Renal cortex interstitium (tissue), 11 donors: ENCODE results near the gene HNRNPC. TPM values are rescaled to one million over a fixed set of nuclear protein-coding genes. Genes with fewer than 3 reads are reported as not detected.
"Not testable (repeated sequence)": the region's sequence is repeated elsewhere in the genome, so short reads cannot be mapped to it uniquely, and the experiment has no call there.

ENCODE experiments used
- DNase-seq, 11 donors: peaks; one replicate each; pipeline ENCODE4 v3.0.0-alpha.2; 2013; ENCODE audit warnings: low read depth in 9 of 11, low spot score in 4 of 11; ENCODE audit errors: extremely low read depth in 1 of 11
- polyA plus RNA-seq, 3 donors: library from polyadenylated mRNA; unstranded; fragments of 120-200 nt; gene quantifications; one replicate each; pipeline ENCODE4 v1.2.1, GENCODE V29; 2013; ENCODE audit not compliant: insufficient read length in 3 of 3

HNRNPC gene
- polyA plus RNA-seq, 3 donors = 833 to 1,041 (median 977) TPM

DNA sequence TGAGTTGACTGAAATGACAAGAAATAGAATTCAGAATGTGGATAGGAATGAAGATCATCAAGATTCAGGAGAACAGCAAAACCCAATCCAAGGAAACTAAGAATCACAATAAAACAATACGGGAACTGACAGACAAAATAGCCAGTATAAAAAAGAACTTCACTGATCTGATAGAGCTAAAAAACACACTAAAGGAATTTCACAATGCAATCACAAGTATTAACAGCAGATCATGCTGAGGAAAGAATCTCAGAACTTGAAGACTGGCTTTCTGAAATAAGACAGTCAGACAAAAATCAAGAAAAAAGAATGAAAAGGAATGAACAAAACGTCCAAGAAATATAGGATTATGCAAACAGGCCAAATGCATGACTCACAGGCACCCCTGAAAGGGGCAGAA is 98.1 kb downstream of the HNRNPC start:
- DNase-seq = no peak

DNA sequence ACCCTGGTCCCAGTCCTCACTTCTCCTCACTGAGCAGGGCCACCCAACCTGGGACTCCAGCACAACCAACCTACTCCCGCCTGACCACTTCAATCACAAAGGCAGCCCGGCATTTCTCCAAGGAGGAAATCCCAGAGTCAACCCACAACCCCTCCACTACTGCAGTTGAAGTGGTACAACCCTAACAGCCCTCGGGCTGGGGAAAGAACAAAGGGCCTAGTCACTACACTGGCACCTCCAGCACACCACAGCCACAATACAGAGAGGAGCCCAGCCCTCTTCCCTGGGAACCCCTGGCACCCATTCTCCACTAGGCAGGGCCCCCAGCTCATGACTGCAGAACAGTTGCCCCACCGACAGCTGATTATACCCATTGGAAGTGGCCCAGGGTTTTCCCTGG is 99.7 kb downstream of the HNRNPC start:
- DNase-seq = no peak

DNA sequence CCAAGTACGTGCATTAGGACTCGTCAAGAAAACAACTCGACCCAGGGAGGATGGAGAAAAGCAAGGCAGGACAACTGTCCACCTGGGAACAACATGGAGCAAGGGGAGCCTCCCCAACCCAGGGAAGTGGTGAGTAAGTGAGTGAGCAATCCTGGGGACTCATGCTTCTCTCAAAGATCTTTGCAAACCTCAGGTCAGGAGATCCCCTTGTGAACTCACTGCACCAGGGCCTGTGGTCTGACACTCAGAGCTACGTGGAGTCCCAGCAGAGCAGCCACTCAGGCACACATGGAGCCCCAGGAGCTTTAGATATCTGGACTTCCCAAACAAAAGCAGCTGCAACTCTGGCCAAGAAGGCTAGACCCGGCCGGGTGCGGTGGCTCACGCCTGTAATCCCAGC is 101.2 kb downstream of the HNRNPC start:
- no peak for DNase-seq

DNA sequence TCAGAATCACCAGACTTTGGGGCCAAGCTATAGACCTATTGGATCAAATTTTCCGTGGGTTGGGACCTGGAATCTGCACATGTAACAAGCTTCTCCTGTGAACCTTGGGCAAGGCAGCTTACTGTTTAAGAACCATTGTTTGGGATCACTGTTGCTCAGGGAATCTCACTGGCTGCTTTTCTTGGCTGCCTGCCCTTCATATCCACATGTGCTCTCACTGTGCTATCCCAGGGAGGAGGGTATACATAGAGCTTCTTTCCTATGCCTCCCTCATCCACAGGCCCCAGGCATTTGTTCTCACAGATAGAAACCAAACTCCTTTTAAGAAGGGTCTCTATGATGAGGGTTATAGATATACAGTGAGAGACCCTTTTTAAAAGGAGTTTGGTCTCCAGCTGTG is 103.6 kb downstream of the HNRNPC start:
- DNase-seq = not testable (repeated sequence)

DNA sequence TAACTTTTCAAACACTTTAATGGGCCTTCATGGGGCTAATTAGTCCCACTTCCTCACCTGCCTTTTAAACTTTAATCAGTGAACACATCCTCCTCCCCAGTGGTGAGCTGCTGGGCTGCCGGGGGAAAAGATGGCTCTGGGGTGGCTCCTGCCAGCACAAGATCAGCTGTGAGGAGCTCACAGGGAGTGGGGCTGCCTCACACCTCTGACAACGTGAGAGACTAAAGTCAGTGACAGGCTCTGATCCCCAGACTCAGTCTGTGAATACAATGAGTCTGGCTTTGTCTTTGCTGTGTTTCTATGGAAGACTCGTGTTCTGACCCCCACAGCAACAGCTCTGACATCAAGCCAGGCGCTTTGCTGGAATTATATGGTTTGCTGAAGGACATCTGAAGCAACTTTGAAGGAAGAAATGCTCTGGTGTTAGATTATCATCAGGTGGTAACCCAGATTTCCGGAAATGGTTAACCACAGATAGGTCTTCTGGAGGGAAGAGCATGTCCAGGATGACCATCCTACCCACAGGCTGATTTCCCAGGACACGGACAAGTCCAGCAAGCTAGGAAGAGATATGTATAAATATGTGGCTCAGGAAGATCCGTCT is 104.1 kb downstream of the HNRNPC start:
- DNase-seq = not testable (repeated sequence)

DNA sequence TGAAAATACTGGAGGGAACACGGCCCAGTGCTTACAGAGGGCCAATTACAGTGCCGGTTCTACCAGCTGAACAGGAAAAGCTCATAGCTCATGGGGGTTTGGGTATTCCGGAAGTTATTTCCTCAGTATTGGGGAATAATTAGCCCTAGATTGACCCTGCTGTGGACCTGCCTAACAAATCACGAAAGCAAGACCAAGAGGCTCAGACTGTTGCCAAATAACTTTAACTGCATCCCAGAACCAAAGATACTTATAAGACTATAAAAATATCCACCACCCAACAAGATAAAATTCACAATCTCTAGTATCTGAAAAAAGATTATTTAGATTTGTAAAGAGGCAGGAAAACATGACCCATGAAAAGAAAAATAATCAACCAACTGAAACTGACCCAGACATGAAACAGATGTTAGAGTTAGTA is 105.4 kb downstream of the HNRNPC start:
- DNase-seq = peak in 6 of 11 donors; percentile 10 to 35 (median 28)

DNA sequence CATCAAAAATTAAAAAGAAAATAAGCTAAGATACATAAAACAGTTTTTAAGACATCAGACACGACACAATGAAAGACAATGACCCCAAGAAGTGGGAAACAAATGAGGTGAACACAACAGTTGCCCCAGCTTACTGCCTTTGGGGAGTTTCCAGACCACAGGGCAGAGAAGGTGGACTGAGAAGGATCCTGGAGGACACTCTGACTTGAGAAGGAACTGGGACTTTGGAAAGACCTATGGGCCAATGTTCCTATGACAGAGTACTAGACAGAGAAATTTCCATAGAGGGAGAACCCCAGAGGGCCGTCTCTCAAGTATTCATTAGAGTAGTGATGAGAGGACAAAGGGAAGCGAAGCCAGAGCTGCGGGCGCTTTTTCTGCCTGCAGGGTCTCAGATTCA is 107.2 kb downstream of the HNRNPC start:
- DNase-seq = no peak

DNA sequence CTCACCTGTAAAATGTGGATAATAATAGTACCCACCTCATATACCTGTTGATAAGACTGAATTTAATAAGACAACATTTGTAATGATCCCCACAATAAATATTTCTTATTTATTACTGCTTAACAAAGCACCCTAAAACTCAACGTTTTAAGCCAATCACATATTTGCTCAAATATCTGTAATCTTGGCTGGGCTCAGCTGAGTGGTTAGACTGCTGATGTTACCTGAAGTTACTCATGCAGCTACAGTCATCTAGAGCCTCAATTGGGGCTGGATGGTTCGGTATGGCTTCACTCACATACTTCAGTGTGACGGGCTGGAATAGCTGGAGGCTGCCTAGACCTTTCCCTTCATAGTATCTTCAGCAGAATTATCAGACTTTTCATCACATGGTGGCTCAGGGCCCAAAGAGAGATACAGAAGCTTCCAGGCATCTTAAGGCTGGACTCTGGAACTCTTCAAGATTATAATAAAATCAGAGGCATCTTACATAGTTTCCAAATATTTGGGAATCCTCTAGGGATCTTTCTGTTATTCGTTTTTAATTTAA is 109.1 kb downstream of the HNRNPC start:
- DNase-seq = no peak

Other genes starting within 250 kb of the HNRNPC start
- gene NDRG2, start 244.4 kb downstream of the HNRNPC start, polyA plus RNA-seq = 100 to 1,000 TPM; 140 to 183 (median 142) TPM
- 1 to 10 TPM; 3.0 to 3.7 (median 3.6) TPM for gene TPPP2, start 239.2 kb downstream of the HNRNPC start, polyA plus RNA-seq
- gene RNASE13, start 234.6 kb downstream of the HNRNPC start, polyA plus RNA-seq = under 1 TPM; 0.39 to 0.89 (median 0.40) TPM
- under 1 TPM; 0.40 to 0.79 (median 0.42) TPM for gene RNASE7, start 227.1 kb downstream of the HNRNPC start, polyA plus RNA-seq
- under 1 TPM in 1 of 3 donors, not detected in 2; 0.24 TPM for gene RNASE8, start 211.6 kb downstream of the HNRNPC start, polyA plus RNA-seq
- gene ARHGEF40, start 199.1 kb downstream of the HNRNPC start, polyA plus RNA-seq = 10 to 100 TPM; 65.3 to 87.0 (median 76.4) TPM
- gene ZNF219, start 170.8 kb downstream of the HNRNPC start, polyA plus RNA-seq = 10 to 100 TPM; 22.9 to 43.4 (median 39.4) TPM
- 1 to 10 TPM; 1.1 to 1.6 (median 1.5) TPM for gene TMEM253, start 168.4 kb downstream of the HNRNPC start, polyA plus RNA-seq
- under 1 TPM; 0.03 to 0.05 (median 0.03) TPM for gene OR5AU1, start 113.4 kb downstream of the HNRNPC start, polyA plus RNA-seq
- gene RPGRIP1, start 10.6 kb upstream of the HNRNPC start, polyA plus RNA-seq = under 1 TPM; 0.36 to 0.42 (median 0.40) TPM
- 100 to 1,000 TPM; 136 to 166 (median 145) TPM for gene SUPT16H, start 114.6 kb upstream of the HNRNPC start, polyA plus RNA-seq
- 10 to 100 TPM; 72.1 to 81.9 (median 81.6) TPM for gene CHD8, start 186.7 kb upstream of the HNRNPC start, polyA plus RNA-seq
- 10 to 100 TPM; 38.7 to 43.7 (median 42.4) TPM for gene RAB2B, start 207.5 kb upstream of the HNRNPC start, polyA plus RNA-seq
- gene TOX4, start 207.8 kb upstream of the HNRNPC start, polyA plus RNA-seq = 10 to 100 TPM; 59.1 to 61.8 (median 61.0) TPM
- 100 to 1,000 TPM in 1 of 3 donors, 10 to 100 TPM in 2; 87.1 to 106 (median 94.4) TPM for gene METTL3, start 241.9 kb upstream of the HNRNPC start, polyA plus RNA-seq